ENCODE results near the gene MED20.

Gene MED20

GRCh38 chr6:41932378-41932777 is 11.4 kb upstream of the MED20 start:
- Histone ChIP-seq H3K9me2 (ENCODE audit: low read depth, low read length) (no peaks in the 10 kb centered on the region), H4K20me1 (ENCODE audit: insufficient read depth, low read length) (no peaks in the 10 kb centered on the region), H3K4me2 (ENCODE audit: low read length) (no peak overlapping the region), H3K4me3 (ENCODE audit: low read depth, low read length, poor library complexity, severe bottlenecking) (no peak overlapping the region), H3K4me1 (ENCODE audit: insufficient read depth, low read length, severe bottlenecking) (peaks cover 3% of the 10 kb centered on the region), H3K79me2 (ENCODE audit: insufficient read depth, low read length) (no peaks in the 10 kb centered on the region), H3K9me3 (ENCODE audit: low read length) (no peaks in the 10 kb centered on the region), H3K27me3 (ENCODE audit: insufficient read depth, low read length) (no peaks in the 10 kb centered on the region), H3K9ac (ENCODE audit: low read length) (no peak overlapping the region), H3K36me3 (ENCODE audit: insufficient read depth, low read length) (peaks cover 95% of the 10 kb centered on the region), H3K27ac (ENCODE audit: low read depth, low read length, poor library complexity, severe bottlenecking) (no peak overlapping the region), H2AFZ (ENCODE audit: low read length) (no peak overlapping the region), H3F3A (ENCODE audit: insufficient read depth, low read length) (no peaks in the 10 kb centered on the region; the same call in 1 of the 2 replicates)
- no peak for TF ChIP-seq CTCF (IDR thresholded peaks at IDR 0.05; ENCODE audit: low read length)
- no peak for TF ChIP-seq EZH2 (IDR thresholded peaks at IDR 0.05; ENCODE audit: borderline replicate concordance, low read length)

- Histone ChIP-seq H3K4me1 (ENCODE audit: insufficient read depth, low read length, severe bottlenecking) (peaks cover 3% of the 10 kb centered on the region), H3K4me3 (ENCODE audit: low read depth, low read length, poor library complexity, severe bottlenecking) (no peak overlapping the region), H3K79me2 (ENCODE audit: insufficient read depth, low read length) (no peaks in the 10 kb centered on the region), H3K27me3 (ENCODE audit: insufficient read depth, low read length) (no peaks in the 10 kb centered on the region), H3K4me2 (ENCODE audit: low read length) (no peak overlapping the region), H3K27ac (ENCODE audit: low read depth, low read length, poor library complexity, severe bottlenecking) (no peak overlapping the region), H3K9me3 (ENCODE audit: low read length) (no peaks in the 10 kb centered on the region), H2AFZ (ENCODE audit: low read length) (no peak overlapping the region), H3K36me3 (ENCODE audit: insufficient read depth, low read length) (peaks cover 98% of the 10 kb centered on the region), H3K9ac (ENCODE audit: low read length) (no peak overlapping the region), H3K9me2 (ENCODE audit: low read depth, low read length) (no peaks in the 10 kb centered on the region), H3F3A (ENCODE audit: insufficient read depth, low read length) (no peaks in the 10 kb centered on the region; the same call in 1 of the 2 replicates), H4K20me1 (ENCODE audit: insufficient read depth, low read length) (no peaks in the 10 kb centered on the region)
- TF ChIP-seq EZH2 (IDR thresholded peaks at IDR 0.05; ENCODE audit: borderline replicate concordance, low read length) (no peak), CTCF (IDR thresholded peaks at IDR 0.05; ENCODE audit: low read length) (no peak)
Observed at GRCh38 chr6:41931792-41932191, 10.9 kb upstream of the MED20 start.

- no peaks in the 10 kb centered on the region for H4K20me1 ChIP-seq (ENCODE audit: insufficient read depth, low read length)
- no peaks in the 10 kb centered on the region for H3K27me3 ChIP-seq (ENCODE audit: insufficient read depth, low read length)
- H3K9ac ChIP-seq (ENCODE audit: low read length): no peak overlapping the region
- H3K4me3 ChIP-seq (ENCODE audit: low read depth, low read length, poor library complexity, severe bottlenecking): no peak overlapping the region
- no peak overlapping the region for H3K4me2 ChIP-seq (ENCODE audit: low read length)
- H3K9me3 ChIP-seq (ENCODE audit: low read length): no peaks in the 10 kb centered on the region
- TF ChIP-seq CTCF (IDR thresholded peaks at IDR 0.05; ENCODE audit: low read length) (no peak), EZH2 (IDR thresholded peaks at IDR 0.05; ENCODE audit: borderline replicate concordance, low read length) (no peak)
- H3K9me2 ChIP-seq (ENCODE audit: low read depth, low read length): no peaks in the 10 kb centered on the region
- no peaks in the 10 kb centered on the region; the same call in 1 of the 2 replicates for H3F3A ChIP-seq (ENCODE audit: insufficient read depth, low read length)
- peaks cover 7% of the 10 kb centered on the region for H3K79me2 ChIP-seq (ENCODE audit: insufficient read depth, low read length)
- no peak overlapping the region for H3K27ac ChIP-seq (ENCODE audit: low read depth, low read length, poor library complexity, severe bottlenecking)
- no peaks in the 10 kb centered on the region for H3K4me1 ChIP-seq (ENCODE audit: insufficient read depth, low read length, severe bottlenecking)
- H2AFZ ChIP-seq (ENCODE audit: low read length): no peak overlapping the region
- H3K36me3 ChIP-seq (ENCODE audit: insufficient read depth, low read length): peaks cover 90% of the 10 kb centered on the region
Observed at GRCh38 chr6:41929924-41930323, 9.0 kb upstream of the MED20 start.
